Measurements from ENCODE around the gene GAS2L1.

DNA sequence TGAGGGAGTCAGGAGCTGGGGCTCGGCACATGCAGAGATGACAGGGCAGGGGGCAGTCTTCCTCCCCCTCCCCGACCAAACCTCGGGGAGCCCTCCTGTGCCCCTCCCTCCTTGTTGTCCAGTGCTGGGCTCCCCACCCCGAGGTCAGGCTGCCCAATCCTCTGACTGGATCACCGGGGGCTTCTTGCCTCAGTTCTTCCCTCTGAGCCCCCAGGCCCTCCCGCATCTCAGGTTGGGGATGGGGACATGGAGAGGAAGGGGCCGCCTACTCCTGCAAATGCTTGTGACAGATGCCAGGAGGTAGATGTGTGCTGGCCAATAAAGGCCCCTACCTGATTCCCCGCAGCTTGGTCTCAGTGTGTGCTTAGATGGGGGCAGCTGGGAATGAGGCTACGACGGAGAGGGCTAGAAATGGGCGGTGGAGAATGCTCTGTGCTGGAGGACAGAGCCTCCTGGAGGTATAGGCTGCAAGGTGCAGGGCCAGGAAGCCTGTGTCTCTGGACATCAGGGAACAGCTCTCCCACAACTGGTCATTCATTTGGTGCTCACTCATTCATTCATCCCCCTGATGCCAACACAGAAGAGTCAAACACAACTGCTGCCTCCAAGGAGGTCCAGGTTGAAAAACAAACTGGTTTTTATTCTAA is 47.1 kb upstream of the GAS2L1 start:
- TF ChIP-seq, protein P1, sequence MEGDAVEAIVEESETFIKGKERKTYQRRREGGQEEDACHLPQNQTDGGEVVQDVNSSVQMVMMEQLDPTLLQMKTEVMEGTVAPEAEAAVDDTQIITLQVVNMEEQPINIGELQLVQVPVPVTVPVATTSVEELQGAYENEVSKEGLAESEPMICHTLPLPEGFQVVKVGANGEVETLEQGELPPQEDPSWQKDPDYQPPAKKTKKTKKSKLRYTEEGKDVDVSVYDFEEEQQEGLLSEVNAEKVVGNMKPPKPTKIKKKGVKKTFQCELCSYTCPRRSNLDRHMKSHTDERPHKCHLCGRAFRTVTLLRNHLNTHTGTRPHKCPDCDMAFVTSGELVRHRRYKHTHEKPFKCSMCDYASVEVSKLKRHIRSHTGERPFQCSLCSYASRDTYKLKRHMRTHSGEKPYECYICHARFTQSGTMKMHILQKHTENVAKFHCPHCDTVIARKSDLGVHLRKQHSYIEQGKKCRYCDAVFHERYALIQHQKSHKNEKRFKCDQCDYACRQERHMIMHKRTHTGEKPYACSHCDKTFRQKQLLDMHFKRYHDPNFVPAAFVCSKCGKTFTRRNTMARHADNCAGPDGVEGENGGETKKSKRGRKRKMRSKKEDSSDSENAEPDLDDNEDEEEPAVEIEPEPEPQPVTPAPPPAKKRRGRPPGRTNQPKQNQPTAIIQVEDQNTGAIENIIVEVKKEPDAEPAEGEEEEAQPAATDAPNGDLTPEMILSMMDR (IDR thresholded peaks at IDR 0.05), result no peak
- TF ChIP-seq POLR2A (IDR thresholded peaks at IDR 0.05), result no peak
